HUES6 (cell line): ENCODE results near the gene HARS2.

Experiments used
- H3K27ac ChIP-seq: 2 replicates; pipeline ENCODE4 v1.7.0; 2013; ENCODE audit warnings: low read depth, mild to moderate bottlenecking, low read length, inconsistent platforms
- H3K27me3 ChIP-seq: 2 replicates; pipeline ENCODE4 v1.6.1; 2013; ENCODE audit warnings: low read length; ENCODE audit not compliant: control insufficient read depth, insufficient read depth
- H3K36me3 ChIP-seq: 2 replicates; pipeline ENCODE4 v1.6.1; 2013; ENCODE audit warnings: low read length; ENCODE audit not compliant: control insufficient read depth, insufficient read depth
- H3K4me1 ChIP-seq: 2 replicates; pipeline ENCODE4 v1.6.1; 2013; ENCODE audit warnings: low read length; ENCODE audit not compliant: control insufficient read depth, insufficient read depth
- H3K4me3 ChIP-seq: 2 replicates; pipeline ENCODE4 v1.5.1; 2013; ENCODE audit warnings: low read depth, low read length
- H3K9ac ChIP-seq: one replicate; pipeline ENCODE4 v1.6.1; 2013; ENCODE audit warnings: mild to moderate bottlenecking, low read length
- H3K9me3 ChIP-seq: 2 replicates; pipeline ENCODE4 v1.6.1; 2013; ENCODE audit warnings: low read depth, low read length; ENCODE audit not compliant: control insufficient read depth, insufficient read depth

Gene HARS2

GRCh38 chr5:140734354-140734753 lies 43.1 kb downstream of the HARS2 start:
- Histone ChIP-seq H3K9ac (no peak overlapping the region), H3K9me3 (no peaks in the 10 kb centered on the region), H3K4me3 (no peak overlapping the region), H3K27me3 (peaks cover 3% of the 10 kb centered on the region), H3K4me1 (no peaks in the 10 kb centered on the region), H3K27ac (no peak overlapping the region), H3K36me3 (no peaks in the 10 kb centered on the region)

DNA sequence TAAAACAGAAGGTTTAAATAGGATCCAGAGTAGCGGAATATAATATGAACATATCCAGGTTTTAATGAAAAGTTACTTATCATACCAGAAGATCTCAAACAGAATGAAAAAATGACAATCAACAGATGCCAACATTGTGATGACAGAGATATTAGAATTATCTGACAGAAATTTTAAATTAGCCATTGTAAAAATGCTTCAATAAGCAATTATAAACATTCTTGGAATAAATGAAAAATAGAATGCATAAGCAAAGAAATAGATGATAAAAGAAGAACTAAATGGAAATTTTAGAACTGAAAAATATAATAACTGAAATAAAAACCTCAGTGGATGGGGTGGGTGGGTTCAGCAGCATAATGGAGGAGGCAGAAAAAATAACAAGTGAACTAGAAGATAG lies 46.2 kb downstream of the HARS2 start:
- Histone ChIP-seq H3K27me3 (peaks cover 3% of the 10 kb centered on the region), H3K27ac (no peak overlapping the region), H3K36me3 (no peaks in the 10 kb centered on the region), H3K9me3 (0 out of 2 replicates have a peak, but pooled peaks cover 3% of the 10 kb centered on the region), H3K4me1 (no peaks in the 10 kb centered on the region), H3K4me3 (no peak overlapping the region), H3K9ac (no peak overlapping the region)

DNA sequence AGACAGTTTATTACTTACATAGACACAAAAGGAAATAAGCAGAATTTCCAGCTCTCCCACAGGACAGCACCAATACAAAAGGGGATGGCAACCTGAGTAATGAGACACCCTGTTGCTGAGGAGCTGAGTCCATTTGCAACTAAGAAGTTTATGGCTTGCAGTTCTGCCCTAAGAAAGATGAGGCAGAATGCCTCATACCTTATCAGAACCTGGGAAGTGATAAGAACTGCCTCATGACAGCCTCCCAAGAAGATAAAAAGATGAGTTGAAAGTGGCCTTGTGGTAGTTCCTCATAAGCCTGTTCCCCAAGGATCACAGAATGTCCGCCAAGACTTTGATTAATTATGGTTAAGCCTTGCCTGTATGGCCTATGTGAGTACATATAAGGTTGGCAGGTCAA lies 50.7 kb downstream of the HARS2 start:
- no peak overlapping the region for H3K4me3 ChIP-seq
- H3K9ac ChIP-seq: no peak overlapping the region
- peaks cover 3% of the 10 kb centered on the region for H3K27me3 ChIP-seq
- H3K4me1 ChIP-seq: no peaks in the 10 kb centered on the region
- H3K9me3 ChIP-seq: peaks cover 8% of the 10 kb centered on the region; the same call in 1 of the 2 replicates
- H3K27ac ChIP-seq: no peak overlapping the region
- no peaks in the 10 kb centered on the region for H3K36me3 ChIP-seq
